Loucy (cell line): Measurements from ENCODE around the gene OGDHL.

Experiments
- CTCF ChIP-seq: fragments of 200-600 bp; sonication (generic); conservative IDR thresholded peaks from 2 replicates; pipeline ENCODE4 v1.5.1; 2014; ENCODE audit warnings: mild to moderate bottlenecking, antibody characterized with exemption, low read length
- EZH2phosphoT487 ChIP-seq: fragments of 200-600 bp; IDR thresholded peaks from 2 replicates; pipeline ENCODE4 v1.6.1; 2018; ENCODE audit warnings: antibody characterized with exemption, mild to moderate bottlenecking, moderate library complexity, borderline replicate concordance

- TF ChIP-seq CTCF (no peak), EZH2phosphoT487 (no peak)
Observed at GRCh38 chr10:49689882-49690510, 72.1 kb downstream of the OGDHL start.
